GM21576 (cell line): Measurements from ENCODE around the gene NELFCD.
A peak's percentile ranks its signal among the peaks of the same experiment; 100 is the strongest.
"Not testable (repeated sequence)": the region's sequence is repeated elsewhere in the genome, so short reads cannot be mapped to it uniquely, and the experiment has no call there.

Source experiments
- ATAC-seq: cut with Tn5 transposase; IDR thresholded peaks from one replicate; pipeline ENCODE4 v1.9.1; 2021; ENCODE audit warnings: mild to moderate bottlenecking, moderate library complexity; ENCODE audit not compliant: unreplicated experiment

Gene NELFCD, protein sequence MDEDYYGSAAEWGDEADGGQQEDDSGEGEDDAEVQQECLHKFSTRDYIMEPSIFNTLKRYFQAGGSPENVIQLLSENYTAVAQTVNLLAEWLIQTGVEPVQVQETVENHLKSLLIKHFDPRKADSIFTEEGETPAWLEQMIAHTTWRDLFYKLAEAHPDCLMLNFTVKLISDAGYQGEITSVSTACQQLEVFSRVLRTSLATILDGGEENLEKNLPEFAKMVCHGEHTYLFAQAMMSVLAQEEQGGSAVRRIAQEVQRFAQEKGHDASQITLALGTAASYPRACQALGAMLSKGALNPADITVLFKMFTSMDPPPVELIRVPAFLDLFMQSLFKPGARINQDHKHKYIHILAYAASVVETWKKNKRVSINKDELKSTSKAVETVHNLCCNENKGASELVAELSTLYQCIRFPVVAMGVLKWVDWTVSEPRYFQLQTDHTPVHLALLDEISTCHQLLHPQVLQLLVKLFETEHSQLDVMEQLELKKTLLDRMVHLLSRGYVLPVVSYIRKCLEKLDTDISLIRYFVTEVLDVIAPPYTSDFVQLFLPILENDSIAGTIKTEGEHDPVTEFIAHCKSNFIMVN

DNA sequence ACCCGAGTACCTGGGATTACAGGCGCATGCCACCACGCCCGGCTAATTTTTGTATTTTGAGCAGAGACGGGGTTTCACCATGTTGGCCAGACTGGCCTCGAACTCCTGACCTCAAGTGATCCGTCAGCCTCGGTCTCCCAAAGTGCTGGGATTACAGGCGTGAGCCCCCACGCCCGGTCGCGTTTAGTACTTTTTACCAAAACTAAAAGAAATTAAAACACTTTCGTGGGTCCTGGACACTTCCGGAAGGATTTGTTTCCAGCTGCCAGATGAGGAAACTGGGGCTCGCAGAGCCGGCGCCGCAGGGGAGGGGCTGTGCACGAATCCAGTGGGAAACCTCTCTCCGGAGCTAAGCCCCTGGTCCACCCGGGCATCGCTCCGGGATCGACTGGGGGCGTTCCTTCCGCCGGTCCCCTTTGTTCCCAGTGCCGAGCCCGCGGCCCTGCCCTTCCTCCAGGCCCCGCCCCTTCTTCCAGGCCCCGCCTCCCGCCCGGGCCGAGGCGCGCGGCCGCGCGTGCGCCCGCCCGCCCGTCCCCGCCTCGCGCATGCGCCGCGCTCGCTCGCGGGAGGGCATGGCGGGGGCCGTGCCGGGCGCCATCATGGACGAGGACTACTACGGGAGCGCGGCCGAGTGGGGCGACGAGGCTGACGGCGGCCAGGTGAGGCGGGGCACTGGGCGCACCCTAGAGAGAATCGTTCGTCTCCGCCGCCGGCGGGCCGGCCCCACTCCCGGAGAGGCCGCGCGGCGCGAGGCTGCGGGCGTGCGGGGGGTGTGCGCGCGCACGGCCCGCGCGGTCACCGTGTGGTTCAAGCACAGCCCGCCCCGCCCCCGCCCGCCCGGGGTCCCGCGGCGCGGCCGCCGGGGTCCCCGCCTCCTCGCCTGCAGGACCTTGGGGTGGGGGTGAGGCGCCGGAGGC is at the start of gene NELFCD:
TSS of gene NELFCD (plus strand) at position 546 of the 917 bp plus-strand sequence. CDS start at position 600, 54 bp downstream.
- peak; percentile 60 for ATAC-seq

DNA sequence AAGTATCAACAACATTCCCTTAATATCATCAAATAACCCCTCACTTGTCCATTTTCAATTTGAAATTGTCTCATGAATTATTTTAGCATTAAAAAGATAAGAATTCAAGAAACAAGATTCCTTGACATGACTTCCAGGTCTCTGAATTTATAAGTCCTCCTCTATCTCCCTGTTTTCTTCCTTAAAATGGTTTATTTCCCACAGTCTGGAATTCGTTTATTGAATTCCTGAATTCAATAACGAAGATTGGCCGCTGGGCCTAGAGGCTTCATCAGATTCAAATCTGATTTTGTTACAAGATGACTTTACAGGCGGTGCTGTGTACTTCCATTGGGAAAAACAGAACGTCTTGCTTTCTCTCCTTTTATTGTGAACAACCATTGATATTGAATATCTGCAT is 48.9 kb upstream of the NELFCD start:
- ATAC-seq, result no peak

DNA sequence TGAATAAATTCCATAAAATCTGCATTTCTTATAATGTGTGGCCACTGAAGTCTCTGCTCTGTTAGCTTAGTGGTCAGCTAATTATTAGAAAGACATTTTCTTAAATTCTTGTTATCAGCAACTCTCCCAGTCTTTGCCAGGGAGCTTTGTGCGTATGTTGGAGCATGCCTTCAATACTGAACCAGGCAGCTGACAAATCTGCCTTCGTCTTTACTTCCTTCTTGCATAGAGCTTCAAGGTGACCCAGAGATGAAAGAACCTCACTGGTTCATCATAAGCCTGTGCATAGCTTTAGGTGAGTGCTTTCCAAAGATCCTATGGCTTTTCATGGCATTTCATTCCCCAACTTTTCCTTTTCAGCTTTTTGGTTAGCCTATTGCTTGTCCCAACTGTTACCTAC is 43.0 kb upstream of the NELFCD start:
- no peak for ATAC-seq

DNA sequence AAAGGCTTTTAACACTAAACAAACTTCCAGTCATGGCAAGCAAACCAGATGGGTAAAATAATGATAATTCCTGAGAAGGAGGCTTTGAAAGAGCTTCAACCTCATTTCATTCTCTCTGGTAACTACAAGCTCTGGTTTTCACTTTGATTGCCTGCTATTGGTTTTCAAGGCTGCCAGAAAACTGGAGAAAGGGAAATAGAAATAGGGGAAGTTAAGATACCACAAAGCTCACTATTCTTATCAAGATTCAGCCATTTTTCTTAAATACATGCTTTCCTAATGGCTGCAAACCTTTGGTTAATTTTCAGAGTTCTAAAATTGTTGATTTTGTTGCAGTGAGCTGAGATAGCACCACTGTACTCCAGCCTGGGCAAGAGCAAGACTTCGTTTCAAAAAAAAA is 42.5 kb upstream of the NELFCD start:
- ATAC-seq, result no peak

DNA sequence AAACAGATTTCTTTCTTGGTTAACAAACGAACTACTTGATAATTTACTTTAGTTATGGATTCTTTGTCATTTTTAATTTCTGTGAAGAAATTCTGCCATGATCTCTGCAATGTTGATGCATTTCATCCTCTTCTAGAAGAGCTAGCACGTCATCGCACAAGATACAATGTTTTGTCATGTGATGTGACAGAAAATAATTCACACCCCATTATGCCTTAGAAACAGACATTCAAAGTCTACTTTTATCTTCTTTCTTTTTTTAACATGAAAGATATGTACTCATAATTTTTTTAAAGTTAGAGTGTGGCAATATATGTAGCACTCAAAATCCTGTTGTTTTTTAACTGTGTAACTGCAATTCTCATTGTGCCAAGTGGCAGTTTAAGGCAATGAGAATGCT is 39.6 kb upstream of the NELFCD start:
- no peak for ATAC-seq

DNA sequence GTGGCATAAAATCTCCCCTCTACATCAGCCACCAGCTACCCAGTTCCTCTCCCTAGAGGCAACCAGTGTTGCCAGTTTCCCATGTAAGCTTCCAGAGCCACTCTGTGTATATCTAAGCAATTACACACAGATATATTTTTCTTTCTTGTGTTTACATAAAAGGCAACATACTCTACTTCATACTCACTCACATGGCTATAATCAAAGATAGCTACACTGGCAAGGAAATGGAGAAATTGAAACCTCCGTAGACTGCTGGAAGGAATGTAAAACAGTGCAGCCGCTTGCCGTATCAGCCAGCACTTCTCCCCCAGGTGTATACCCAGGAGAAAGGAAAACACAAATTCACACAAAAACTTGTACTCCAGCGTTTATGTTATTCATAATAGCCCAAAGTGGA is 38.5 kb upstream of the NELFCD start:
- no peak for ATAC-seq

DNA sequence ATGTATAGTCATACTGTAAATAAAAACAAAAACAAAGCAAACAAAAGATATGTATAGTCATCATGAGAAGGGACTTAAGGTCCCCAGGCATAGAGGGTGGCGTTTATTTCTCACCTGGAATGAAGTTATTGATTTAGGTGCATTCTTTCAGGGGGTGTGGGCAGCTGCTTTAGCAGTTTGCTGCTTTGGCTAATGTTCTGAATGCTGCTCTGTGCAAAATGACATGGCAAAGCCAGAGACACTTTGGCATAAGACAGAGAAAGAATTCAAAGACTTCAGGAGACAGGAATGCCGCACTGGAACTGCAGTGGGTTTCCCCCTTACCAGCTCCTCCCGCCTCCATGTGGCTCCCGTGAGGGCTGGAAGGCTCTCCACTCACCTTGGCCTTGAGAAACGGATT is 36.4 kb upstream of the NELFCD start:
- no peak for ATAC-seq

DNA sequence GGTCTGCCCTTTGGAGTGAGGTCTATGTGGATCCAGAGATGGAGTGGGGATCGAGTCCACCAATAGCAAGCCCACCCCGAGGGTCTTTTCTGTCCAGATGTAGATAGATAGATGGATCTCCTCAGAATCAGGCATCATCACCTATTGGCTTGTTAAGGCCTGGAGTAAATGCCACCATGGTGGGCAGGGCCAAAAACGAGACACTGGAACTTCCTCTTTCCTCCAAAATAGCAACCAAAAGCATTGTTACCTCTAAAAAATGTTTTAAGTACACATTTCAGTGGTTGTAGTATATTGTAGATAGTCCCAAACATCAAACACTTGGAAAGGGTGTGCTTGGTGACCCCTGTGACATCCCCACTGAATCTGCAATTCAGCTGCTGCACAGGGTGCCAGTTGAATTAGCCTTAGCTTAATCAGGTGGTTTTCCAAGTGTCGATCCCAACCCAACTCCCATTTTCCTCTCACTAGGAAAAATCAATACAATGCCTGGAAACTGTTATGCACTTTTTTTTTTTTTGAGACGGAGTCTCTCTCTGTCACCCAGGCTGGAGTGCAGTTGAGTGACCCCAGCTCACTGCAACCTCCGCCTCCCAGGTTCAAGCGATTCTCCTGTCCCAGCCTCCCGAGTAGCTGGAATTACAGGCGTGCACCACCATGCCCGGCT is 35.0 kb upstream of the NELFCD start:
- no peak for ATAC-seq

DNA sequence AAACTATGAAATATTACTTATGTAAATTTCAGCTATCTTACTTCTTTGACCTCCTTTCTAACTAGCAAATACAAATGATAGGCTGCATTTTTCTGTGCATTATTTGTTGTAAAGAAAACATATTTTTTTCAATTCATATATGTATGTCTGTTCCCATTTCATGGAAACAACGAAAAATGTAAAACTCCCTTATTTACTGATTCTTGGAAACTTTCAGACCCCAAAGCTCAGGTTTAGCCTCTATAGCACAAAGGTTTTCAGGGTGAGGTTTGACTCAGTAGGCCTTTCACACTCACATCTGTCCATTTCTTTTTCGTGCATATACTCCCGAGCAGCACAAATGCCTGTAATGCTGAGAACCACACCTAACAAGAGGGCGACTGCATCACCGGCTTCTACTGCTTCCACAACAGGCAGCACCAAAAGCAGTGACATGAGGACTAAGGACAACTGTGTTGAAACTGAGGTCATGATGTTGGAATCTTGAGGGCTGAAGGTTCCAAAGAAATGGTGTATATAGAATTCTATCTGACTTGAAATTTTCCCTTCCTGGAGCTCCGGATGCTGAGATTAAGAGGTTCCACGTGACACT is 33.2 kb upstream of the NELFCD start:
- not testable (repeated sequence) for ATAC-seq

DNA sequence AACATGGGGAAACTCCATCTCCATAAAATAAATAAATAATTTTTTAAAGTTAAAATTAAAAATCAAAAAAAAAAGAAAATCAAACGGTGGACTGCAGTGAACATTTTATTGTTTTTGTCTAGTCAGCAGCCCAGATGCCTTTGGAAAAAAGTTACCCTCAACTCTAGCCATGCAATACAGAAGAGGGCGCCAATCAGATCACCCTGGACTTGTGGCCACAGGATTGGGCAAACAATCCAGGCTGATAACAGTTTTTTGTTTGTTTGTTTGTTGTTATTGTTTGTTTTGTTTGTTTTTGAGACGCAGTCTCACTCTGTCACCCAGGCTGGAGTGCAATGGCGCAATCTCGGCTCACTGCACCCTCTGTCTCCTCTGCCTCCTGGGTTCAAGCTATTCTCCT is 30.5 kb upstream of the NELFCD start:
- ATAC-seq, result no peak

DNA sequence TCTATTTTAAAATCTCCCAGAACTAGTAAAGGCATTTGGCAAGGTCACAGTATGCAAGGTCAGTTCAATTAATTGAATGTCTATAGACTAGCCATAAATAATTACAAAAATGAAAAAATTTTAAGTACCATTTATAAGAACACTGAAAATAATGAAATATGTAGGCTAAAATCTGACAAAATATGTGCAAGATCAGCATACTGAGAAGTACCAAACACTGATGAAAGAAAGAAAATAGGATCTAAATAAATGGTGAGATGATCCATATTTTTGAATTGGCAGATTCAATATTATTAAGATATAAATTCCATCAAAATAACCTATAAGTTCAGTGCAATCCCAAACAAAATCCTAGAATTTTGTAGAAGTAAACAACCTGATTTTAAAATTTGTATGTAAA is 28.0 kb upstream of the NELFCD start:
- ATAC-seq, result no peak

DNA sequence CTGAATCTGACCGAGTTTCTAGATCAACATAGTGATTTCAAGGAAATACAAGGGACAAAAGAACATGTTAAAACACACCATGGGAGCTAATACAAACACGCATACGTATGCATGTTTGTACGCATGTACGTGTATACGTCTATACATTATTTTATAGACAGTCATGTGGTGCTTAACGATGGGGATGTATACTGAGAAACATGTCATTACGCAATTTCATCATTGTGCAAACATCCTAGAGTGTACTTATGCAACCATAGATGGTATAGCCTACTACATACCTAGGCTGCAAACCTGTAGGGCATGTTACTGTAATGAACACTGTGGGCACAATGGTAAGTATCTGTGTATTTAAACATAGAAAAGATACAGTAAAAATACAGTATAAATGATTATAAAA is 25.0 kb upstream of the NELFCD start:
- no peak for ATAC-seq

DNA sequence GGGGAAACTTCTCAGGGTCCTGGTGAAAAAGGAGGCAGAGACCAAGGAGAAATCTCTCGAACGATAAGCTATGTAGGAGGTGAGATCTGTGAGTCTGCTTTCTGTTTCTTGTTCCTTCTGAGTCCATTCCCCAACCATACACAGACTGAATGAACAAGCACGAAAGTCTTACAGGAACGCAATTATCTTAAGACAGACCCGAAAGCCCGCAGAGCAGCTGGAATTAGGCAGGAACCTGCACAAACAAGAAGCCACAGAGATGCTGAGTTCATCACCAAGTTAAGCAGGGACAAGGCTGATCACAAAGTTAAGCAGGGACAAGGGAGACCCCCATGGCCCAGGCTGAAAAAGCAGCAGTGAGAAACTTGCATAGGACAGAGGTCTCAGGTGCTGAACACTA is 21.4 kb upstream of the NELFCD start:
- no peak for ATAC-seq

DNA sequence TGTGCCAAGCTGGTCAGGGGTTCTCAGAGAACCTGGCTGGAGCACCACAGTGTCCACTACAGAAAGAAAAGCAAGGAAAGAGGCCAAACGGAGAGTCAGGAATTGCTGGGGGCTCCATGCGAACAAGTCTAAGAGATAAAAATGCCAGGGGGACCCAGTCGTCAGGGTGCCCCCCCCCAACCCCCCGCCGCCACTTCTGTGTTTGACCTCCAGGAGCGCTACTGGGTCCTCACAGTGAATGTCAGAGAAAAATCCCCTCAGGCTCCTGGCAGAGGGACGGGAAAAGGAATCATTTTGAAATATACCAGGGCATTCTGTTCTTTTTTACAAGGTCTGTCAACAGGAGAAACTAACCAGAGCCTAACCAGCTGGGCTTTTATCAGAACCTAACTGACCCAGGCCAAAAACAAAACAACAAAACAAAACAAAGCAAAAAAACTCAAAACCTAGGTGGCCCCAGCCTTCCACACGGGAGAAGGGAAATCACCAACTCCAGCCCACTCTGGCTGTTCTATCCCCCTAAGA is 17.9 kb upstream of the NELFCD start:
- ATAC-seq, result no peak

DNA sequence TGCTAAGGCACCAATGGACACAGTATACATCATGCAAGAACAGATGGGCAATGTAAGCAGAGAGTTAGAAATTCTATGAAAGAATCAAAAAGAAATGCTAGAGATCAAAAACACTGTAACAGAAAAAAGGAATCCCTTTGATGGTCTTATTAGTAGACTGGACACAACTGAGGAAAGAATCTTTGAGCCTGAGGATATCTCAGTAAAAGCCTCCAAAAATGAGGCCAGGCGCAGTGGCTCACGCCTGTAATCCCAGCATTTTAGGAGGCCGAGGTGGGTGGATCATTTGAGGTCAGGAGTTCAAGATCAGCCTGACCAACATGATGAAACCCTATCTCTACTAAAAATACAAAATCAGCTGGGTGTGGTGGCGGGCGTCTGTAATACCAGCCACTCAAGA is 17.1 kb upstream of the NELFCD start:
- ATAC-seq, result not testable (repeated sequence)

DNA sequence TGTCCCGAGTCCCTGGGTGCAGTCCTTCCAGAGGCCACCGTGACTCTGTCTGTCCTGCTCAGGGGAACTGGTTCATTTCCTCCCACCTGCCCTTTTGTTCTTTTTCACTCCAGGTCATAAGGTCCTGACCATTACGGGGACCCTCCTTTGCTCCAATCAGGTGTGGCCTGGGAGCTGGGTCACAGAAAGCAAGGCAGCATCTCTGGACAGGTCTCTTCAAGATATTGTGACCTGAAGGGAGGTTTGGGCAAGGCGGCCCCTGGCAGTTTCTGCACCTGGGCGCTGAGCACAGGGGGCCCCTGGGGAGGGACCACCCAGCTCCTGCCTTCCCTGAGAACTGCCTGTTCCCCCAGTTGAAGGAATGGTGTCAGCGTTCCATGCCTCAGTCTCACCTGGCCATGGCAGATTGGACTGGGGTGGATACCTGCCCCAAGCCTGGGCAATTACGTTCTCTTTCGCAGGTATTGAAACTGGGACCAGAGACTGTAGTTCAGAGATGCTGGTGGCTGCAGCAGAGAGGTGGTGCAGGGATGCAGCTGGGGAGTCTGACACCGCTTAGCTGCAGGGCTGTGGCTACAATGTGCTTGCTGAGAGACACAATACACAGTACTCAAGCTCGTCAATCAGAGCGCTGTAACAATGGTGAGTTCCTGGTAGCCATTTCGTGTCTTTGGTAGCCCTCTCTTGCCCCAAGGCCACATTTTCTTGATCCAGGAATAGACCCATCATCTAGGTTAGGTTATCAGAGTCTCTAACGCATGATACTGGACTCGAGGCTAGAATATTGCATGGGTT is 15.6 kb upstream of the NELFCD start:
- ATAC-seq, result no peak

DNA sequence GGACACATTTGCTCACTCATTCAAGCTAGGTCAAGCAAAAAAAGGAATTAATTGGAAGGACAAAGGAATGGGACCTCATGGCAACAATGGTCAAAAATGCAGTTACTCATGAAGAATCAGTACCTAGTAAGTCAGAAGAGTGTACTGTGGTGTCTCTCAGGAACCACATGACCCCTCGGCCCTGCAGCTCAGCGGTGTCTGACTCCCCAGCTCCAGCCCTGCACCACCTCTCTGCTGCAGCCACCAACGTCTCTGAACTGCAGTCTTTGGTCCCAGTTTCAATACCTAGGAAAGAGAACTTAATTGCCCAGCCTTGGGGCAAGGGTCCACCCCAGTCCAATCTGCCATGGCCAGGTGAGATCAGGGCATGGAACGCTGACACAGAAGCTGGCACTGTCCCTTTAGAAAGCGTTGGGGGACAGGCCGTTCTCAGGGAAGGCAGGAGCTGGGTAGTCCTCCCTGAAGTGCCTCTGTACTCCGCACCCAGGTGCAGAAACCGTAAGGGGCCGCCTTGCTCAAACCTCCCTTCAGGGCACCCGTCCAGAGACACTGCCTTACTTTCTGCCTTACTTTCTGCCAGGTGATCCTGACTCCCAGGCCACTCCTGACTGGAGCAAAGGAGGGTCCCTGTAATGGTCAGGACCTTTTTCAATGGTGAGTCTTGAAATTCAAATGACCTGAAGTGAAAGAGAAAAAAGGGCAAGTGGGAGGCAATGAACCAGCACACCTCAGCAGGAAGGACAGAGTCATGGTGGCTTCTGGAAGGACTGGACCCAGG is 13.2 kb upstream of the NELFCD start:
- no peak for ATAC-seq

DNA sequence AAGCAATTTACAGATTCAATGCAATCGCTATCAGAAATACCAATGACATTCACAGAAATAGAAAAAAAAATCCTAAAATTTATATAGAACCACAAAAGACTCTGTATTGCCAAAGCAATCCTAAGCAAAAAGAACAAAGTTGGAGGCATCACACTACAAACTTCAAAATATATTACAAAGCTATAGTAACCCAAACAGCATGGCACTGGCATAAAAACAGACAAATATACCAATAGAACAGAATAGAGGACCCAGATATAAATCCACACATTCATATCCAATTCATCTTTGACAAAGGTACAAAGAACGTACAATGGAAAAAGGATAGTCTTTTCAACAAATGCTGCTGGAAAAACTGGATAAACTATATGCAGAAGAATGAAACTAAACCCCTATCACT is 11.6 kb upstream of the NELFCD start:
- no peak for ATAC-seq

DNA sequence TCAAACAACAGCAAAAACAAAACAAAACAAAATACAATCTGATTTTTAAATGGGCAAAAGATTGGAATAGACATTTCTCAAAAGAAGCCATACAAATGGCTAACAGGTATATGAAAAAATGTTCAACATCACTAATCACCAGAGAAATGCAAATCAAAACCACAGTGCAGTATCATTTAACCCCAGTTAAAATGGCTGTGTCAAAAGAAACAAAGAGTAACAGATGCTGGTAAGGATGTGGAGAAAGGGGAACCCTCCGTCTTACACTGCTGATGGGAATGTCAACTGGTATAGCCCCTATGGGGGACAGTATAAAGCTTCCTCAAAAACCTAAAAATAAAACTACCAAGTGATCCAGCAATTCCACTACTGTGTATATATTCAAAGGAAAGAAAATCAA is 10.9 kb upstream of the NELFCD start:
- no peak for ATAC-seq
